H1 (cell line): Measurements from ENCODE around the gene NAALADL1. TPM values are rescaled to one million over a fixed set of nuclear protein-coding genes. Genes with fewer than 3 reads are reported as not detected.

Experiments
- ATF3 ChIP-seq: IDR thresholded peaks from 2 replicates; pipeline ENCODE4 v1.6.1; 2011; ENCODE audit warnings: low read depth, mild to moderate bottlenecking, low read length; ENCODE audit not compliant: insufficient read depth
- E2F6 ChIP-seq: IDR thresholded peaks from 2 replicates; pipeline ENCODE4 v1.6.1; 2012; ENCODE audit warnings: inconsistent platforms
- HDAC6 ChIP-seq: IDR thresholded peaks from one replicate; pipeline ENCODE4 v1.7.1; 2012; ENCODE audit warnings: low read depth, mild to moderate bottlenecking, inconsistent platforms, low read length, moderate library complexity
- JUN ChIP-seq: IDR thresholded peaks from 2 replicates; pipeline ENCODE4 v1.6.1; 2011; ENCODE audit warnings: low read depth, mild to moderate bottlenecking, improper control_type of control experiment, low read length
- POU5F1 ChIP-seq: IDR thresholded peaks from 2 replicates; pipeline ENCODE4 v1.6.1; 2011; ENCODE audit warnings: low read depth, mild to moderate bottlenecking, low read length, moderate library complexity
- SIRT6 ChIP-seq: IDR thresholded peaks from one replicate; pipeline ENCODE4 v1.7.1; 2012; ENCODE audit warnings: low read length, inconsistent platforms
- SUZ12 ChIP-seq: fragments of 200-600 bp; sonication (generic); IDR thresholded peaks from 2 replicates; pipeline ENCODE4 v1.6.1; 2012; ENCODE audit warnings: mild to moderate bottlenecking, inconsistent platforms, low read length, moderate library complexity, mixed read lengths
- USF2 ChIP-seq: IDR thresholded peaks from 2 replicates; pipeline ENCODE4 v1.6.1; 2011; ENCODE audit warnings: low read length, improper control_type of control experiment
- YY1 ChIP-seq: IDR thresholded peaks from 2 replicates; pipeline ENCODE4 v1.6.1; 2011; ENCODE audit warnings: low read depth, mild to moderate bottlenecking, low read length
- polyA plus RNA-seq, 7 experiments: library from polyadenylated mRNA; depleted of rRNA in 3 of 7; stranded (reverse) in 5 of 7; unstranded in 2 of 7; fragments of >200 nt in 5 of 7; fragments of 200-250 nt in 2 of 7; gene quantifications; 1 replicate in 5 of 7; 2 replicates in 1 of 7; 4 replicates in 1 of 7; pipeline versions ENCODE4 v1.2.1 to v1.2.3, GENCODE V29; 2011 to 2013; ENCODE audit warnings: missing spikeins in 2 of 7, mixed read lengths in 2 of 7
- total RNA-seq: library from RNA; stranded (reverse); fragmentation: NEBNext Ultra II Directional; extraction: Animal tissue kit (Norgen Biotek cat#: 25700); gene quantifications from 2 replicates; pipeline ENCODE4 v1.2.1, GENCODE V29; 2021

NAALADL1 gene
- total and polyA plus RNA-seq, 2 of the 8 experiments (the other 6 are each of a cell fraction or from before 2014, with no cell fraction given): 7.5 to 9.9 TPM

GRCh38 chr11:65040520-65040846 is 17.9 kb downstream of the NAALADL1 start (continued):
- TF ChIP-seq USF2: no peak
- no peak for TF ChIP-seq SIRT6
- TF ChIP-seq POU5F1: no peak
- no peak for TF ChIP-seq E2F6
- TF ChIP-seq YY1: no peak
- no peak for TF ChIP-seq HDAC6
- no peak for TF ChIP-seq ATF3
- no peak for TF ChIP-seq JUN
- no peak for TF ChIP-seq SUZ12
- TF ChIP-seq, all 59 proteins: peak for 0
